Measurements from ENCODE around the gene PKNOX2.
"Not testable (repeated sequence)": the region's sequence is repeated elsewhere in the genome, so short reads cannot be mapped to it uniquely, and the experiment has no call there.

The PKNOX2 gene

DNA sequence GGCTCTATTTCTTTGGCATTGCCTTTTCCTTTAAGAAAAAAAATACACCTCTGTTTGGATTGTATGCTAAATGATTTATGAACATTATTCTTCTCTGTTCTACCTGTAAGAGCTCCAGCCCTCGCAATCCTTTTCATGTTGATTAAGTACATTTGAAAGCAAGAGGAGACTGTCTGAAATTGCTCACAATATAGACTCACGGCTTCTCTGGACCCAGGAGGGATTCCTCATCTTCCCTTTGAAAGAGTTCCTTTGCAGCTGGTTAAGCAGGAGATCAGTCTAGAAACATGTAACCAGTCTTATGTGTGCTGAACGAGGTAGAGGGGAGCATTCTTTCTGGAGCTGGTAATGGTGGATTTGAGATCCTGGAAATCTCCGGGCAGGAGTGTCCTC lies 47.4 kb downstream of the PKNOX2 start:
- TF ChIP-seq, protein P1, sequence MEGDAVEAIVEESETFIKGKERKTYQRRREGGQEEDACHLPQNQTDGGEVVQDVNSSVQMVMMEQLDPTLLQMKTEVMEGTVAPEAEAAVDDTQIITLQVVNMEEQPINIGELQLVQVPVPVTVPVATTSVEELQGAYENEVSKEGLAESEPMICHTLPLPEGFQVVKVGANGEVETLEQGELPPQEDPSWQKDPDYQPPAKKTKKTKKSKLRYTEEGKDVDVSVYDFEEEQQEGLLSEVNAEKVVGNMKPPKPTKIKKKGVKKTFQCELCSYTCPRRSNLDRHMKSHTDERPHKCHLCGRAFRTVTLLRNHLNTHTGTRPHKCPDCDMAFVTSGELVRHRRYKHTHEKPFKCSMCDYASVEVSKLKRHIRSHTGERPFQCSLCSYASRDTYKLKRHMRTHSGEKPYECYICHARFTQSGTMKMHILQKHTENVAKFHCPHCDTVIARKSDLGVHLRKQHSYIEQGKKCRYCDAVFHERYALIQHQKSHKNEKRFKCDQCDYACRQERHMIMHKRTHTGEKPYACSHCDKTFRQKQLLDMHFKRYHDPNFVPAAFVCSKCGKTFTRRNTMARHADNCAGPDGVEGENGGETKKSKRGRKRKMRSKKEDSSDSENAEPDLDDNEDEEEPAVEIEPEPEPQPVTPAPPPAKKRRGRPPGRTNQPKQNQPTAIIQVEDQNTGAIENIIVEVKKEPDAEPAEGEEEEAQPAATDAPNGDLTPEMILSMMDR (IDR thresholded peaks at IDR 0.05; ENCODE audit: borderline replicate concordance, insufficient read depth, low read depth, low read length): no peak
- no peak overlapping the region for H3K4me3 ChIP-seq (ENCODE audit: low read depth, low read length)

DNA sequence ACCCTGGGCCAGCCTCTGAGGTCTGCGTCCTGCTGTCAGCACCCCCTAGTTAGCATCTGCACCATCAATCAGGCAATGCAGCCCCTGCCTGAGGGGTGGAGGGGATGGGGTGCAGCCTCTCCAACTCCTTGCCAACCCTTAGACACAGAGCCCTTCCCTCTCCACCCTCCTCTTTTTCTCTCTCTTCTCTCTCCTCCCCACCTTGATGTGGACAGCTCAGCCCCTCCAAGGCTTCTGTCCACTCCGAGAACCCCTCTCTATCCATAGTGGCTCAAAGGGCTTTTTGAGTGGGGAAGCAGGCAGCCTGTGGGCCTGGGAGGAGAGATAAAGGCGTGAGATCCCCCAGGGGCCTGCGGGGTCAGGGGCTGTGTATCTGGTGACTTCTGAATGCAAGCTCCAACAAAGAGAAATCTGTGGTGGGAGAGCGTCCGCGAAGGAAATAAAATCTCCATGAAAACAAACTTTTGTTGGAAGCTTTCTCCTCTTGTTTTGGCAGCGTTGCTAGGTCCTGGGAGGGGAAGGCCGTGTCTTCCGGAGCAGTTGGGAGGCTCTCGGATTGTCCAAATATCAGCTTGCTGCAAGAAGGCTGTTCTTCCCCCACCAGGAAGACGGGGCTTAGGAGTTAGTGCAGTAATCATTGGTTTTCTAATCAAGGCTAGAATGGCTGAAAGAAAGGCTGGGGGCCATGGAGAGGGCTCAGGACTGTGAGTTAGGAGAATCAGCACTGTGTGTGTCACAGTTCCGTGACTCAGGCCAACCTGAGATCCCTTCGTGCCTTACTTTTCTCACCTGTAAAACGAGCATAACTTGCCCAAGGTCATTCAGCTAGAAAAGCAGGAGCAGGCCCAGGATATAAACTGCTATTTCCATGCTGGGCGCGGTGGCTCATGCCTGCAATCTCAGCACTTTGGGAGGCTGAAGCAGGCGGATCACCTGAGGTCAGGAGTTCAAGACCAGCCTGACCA lies 50.3 kb downstream of the PKNOX2 start:
- no peak overlapping the region for H3K4me3 ChIP-seq (ENCODE audit: low read depth, low read length)
- TF ChIP-seq, protein P1 (IDR thresholded peaks at IDR 0.05; ENCODE audit: borderline replicate concordance, insufficient read depth, low read depth, low read length): no peak

DNA sequence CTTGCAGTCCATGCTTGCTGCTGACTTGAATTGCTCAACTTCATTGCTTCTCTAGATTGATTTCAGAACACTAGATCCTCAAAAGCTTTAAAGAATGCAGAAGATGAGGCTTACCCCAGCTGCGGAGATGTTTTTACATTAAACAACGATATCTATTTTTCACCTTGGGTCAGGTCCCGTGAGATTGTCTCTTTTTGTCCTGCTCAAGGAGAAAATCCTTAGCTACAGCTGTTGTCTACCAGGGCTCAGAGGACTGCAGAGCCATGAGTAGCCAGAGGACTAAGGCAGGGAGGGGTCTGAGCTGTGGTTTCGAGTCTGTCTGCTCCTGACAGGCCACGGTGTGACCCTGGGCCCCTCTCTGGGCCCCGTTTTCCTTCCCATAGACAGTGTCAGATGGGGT lies 51.4 kb downstream of the PKNOX2 start:
- no peak overlapping the region for H3K4me3 ChIP-seq (ENCODE audit: low read depth, low read length)
- TF ChIP-seq, protein P1 (IDR thresholded peaks at IDR 0.05; ENCODE audit: borderline replicate concordance, insufficient read depth, low read depth, low read length): no peak

DNA sequence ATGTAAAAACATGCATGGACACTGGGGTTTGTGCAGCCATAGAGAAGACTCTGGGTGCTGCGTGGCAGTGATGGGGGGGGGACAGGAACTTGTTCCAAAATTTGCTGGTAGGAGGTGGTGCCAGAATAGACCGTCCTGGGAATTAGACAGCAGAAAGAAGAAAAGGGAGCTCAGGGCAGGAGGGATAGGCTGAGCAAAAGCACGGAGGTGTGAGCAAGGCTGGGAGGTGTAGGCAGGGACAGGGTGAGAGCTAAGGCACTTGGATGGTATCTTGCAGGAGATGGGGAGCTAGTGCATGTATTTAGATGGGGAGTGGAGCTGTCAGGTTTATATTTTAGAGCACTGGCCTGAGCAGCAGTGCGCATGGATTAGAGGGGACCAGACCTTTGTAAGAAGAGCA lies 53.8 kb downstream of the PKNOX2 start:
- TF ChIP-seq, protein P1 (IDR thresholded peaks at IDR 0.05; ENCODE audit: borderline replicate concordance, insufficient read depth, low read depth, low read length): no peak
- no peak overlapping the region for H3K4me3 ChIP-seq (ENCODE audit: low read depth, low read length)

DNA sequence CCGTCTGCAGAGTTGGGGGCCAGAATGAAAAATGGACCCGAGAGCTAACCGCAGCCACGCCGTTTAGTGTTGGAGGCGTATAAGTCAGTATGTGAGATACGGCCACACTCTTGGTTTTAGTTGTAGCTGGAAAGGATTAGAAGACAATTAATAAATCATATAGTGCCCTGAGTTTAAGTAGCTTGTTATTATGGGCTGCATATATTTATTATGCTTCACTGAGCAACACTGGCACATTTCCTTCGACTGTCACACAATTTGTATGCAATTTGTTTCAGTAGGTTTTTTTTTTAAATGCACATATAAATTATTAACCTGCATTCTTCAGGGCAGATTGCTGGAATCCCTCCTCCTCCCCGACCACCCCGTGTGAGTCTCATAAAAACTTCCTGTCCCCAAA lies 56.9 kb downstream of the PKNOX2 start:
- TF ChIP-seq, protein P1 (IDR thresholded peaks at IDR 0.05; ENCODE audit: borderline replicate concordance, insufficient read depth, low read depth, low read length): no peak
- H3K4me3 ChIP-seq (ENCODE audit: low read depth, low read length): no peak overlapping the region

DNA sequence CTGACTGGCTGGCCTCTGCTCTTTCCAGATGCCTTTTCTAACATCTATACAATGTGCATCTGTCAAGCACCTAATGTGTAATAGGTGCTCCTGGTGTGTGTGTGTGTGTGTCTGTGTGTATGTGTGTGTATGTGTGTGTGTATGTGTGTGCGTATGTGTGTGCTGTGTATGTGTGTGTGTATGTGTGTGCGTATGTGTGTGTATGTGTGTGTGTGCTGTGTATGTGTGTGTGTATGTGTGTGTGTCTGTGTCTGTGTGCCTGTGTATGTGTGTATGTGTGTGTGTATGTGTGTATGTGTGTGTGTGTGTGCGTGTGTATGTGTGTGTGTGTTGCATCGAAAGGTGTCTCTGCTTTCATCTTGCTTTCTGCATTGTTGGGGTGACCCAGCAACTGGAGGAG lies 57.9 kb downstream of the PKNOX2 start:
- TF ChIP-seq, protein P1 (IDR thresholded peaks at IDR 0.05; ENCODE audit: borderline replicate concordance, insufficient read depth, low read depth, low read length): no peak
- no peak overlapping the region for H3K4me3 ChIP-seq (ENCODE audit: low read depth, low read length)

DNA sequence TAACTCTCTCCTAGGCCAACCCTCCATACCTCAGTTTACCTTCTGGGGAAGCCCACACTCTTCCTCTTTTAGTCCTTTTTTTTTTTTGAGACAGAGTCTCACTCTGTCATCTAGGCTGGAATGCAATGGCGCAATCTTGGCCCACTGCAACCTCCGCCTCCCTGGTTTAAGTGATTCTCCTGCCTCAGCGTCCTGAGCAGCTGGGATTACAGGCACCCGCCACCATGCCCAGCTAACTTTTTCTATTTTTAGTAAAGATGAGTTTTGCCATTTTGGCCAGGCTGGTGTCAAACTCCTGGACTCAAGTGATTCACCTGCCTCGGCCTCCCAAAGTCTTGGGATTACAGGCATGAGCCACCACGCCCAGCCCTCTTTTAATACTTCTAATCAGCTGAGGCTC lies 58.6 kb downstream of the PKNOX2 start:
- not testable (repeated sequence) for H3K4me3 ChIP-seq (ENCODE audit: low read depth, low read length)

Measured in GM12875 (cell line).